Keratinocyte (primary cell): ENCODE data around the gene ANKS1A. TPM values are rescaled to one million over a fixed set of nuclear protein-coding genes. Genes with fewer than 3 reads are reported as not detected.

Experiments used
- DNase-seq: peaks from one replicate; pipeline ENCODE4 v3.0.0-alpha.2; 2011; ENCODE audit warnings: low read depth, missing footprints, low spot score
- FAIRE-seq: peaks from 2 replicates; lab custom pipeline; 2011; peaks lifted over from hg19 to GRCh38; lab: Jason Lieb, UNC
- H2AFZ ChIP-seq: 2 replicates; pipeline ENCODE4 v1.6.0; 2012; ENCODE audit warnings: low read length, control low read depth, inconsistent platforms; ENCODE audit not compliant: control insufficient read depth
- H3K27ac ChIP-seq: 2 replicates; pipeline ENCODE4 v1.5.1; 2011; ENCODE audit warnings: low read length; ENCODE audit not compliant: control insufficient read depth, insufficient read depth
- H3K27me3 ChIP-seq: 3 replicates; pipeline ENCODE4 v1.6.0; 2011; ENCODE audit warnings: low read length; ENCODE audit not compliant: control insufficient read depth, insufficient read depth; ENCODE audit errors: extremely low read depth
- H3K36me3 ChIP-seq, 2 experiments: 2 replicates in 1 of 2; 3 replicates in 1 of 2; pipeline ENCODE4 v1.5.1; 2011; ENCODE audit warnings: low read length in 2 of 2, mild to moderate bottlenecking in 1 of 2; ENCODE audit not compliant: control insufficient read depth in 2 of 2, insufficient read depth in 2 of 2; ENCODE audit errors: extremely low read depth in 1 of 2
- H3K4me1 ChIP-seq: 3 replicates; pipeline ENCODE4 v1.5.1; 2011; ENCODE audit warnings: low read length; ENCODE audit not compliant: control insufficient read depth, insufficient read depth; ENCODE audit errors: extremely low read depth
- H3K4me2 ChIP-seq: 3 replicates; pipeline ENCODE4 v1.6.0; 2011; ENCODE audit warnings: low read depth, low read length; ENCODE audit not compliant: control insufficient read depth, insufficient read depth; ENCODE audit errors: extremely low read depth
- H3K4me3 ChIP-seq, 3 experiments: fragments of 200-600 bp in 1 of 3; sonication (generic) in 1 of 3; 2 replicates in 2 of 3; 3 replicates in 1 of 3; pipeline ENCODE4 v1.5.1; 2011 to 2016; ENCODE audit warnings: low read length in 3 of 3, mild to moderate bottlenecking in 3 of 3, control low read depth in 2 of 3, inconsistent platforms in 1 of 3, low read depth in 1 of 3, mixed read lengths in 1 of 3, mixed run types in 1 of 3, moderate library complexity in 1 of 3; ENCODE audit not compliant: control insufficient read depth in 2 of 3, insufficient read depth in 2 of 3; ENCODE audit errors: extremely low read depth in 1 of 3
- H3K79me2 ChIP-seq: 2 replicates; pipeline ENCODE4 v1.6.0; 2012; ENCODE audit warnings: low read length; ENCODE audit not compliant: control insufficient read depth, insufficient read depth
- H3K9ac ChIP-seq: 3 replicates; pipeline ENCODE4 v1.6.0; 2011; ENCODE audit warnings: low read length; ENCODE audit not compliant: control insufficient read depth, insufficient read depth; ENCODE audit errors: extremely low read depth
- H3K9me1 ChIP-seq: 3 replicates; pipeline ENCODE4 v1.6.0; 2011; ENCODE audit warnings: low read length; ENCODE audit not compliant: control insufficient read depth, insufficient read depth; ENCODE audit errors: extremely low read depth
- H3K9me3 ChIP-seq: 2 replicates; pipeline ENCODE4 v1.5.1; 2012; ENCODE audit warnings: low read depth, low read length; ENCODE audit not compliant: control insufficient read depth
- H4K20me1 ChIP-seq: 3 replicates; pipeline ENCODE4 v1.6.0; 2011; ENCODE audit warnings: low read length; ENCODE audit not compliant: control insufficient read depth, insufficient read depth; ENCODE audit errors: extremely low read depth
- CTCF ChIP-seq, 3 experiments: IDR thresholded peaks in 1 of 3; conservative IDR thresholded peaks in 1 of 3; optimal IDR thresholded peaks in 1 of 3; 2 replicates in 2 of 3; 3 replicates in 1 of 3; pipeline versions ENCODE3 to v1.5.1; 2011; ENCODE audit warnings: low read length in 3 of 3, mild to moderate bottlenecking in 3 of 3, moderate library complexity in 2 of 3, control low read depth in 1 of 3, inconsistent platforms in 1 of 3; ENCODE audit not compliant: insufficient read depth in 2 of 3; ENCODE audit errors: extremely low read depth in 1 of 3
- EZH2 ChIP-seq: IDR thresholded peaks from one replicate; pipeline ENCODE4 v1.6.1; 2012; ENCODE audit warnings: inconsistent platforms, mild to moderate bottlenecking, low read length, moderate library complexity
- dilution Hi-C: fragments of 300-500 bp; cut with MboI; formaldehyde crosslinking; loops from one replicate; pipeline ENCODE4 v1.7.0; 2020; ENCODE audit warnings: low sequenced_read_pairs; ENCODE audit not compliant: extremely low pct_ligation_motif_present
- polyA plus RNA-seq, 5 experiments: library from polyadenylated mRNA; depleted of rRNA in 3 of 5; stranded (reverse) in 3 of 5; stranded (forward) in 1 of 5; unstranded in 1 of 5; fragments of >200 nt; gene quantifications; 1 replicate in 1 of 5; 2 replicates in 3 of 5; 3 replicates in 1 of 5; pipeline versions ENCODE4 v1.2.1 to v1.2.3, GENCODE V29; 2011 to 2012; ENCODE audit warnings: missing spikeins in 2 of 5, low read depth in 1 of 5, low replicate concordance in 1 of 5

ANKS1A gene
- polyA plus RNA-seq, 1 donor (not counting 4 experiments of a cell fraction or from before 2014, with no cell fraction given) = 8.6 TPM

GRCh38 chr6:35089935-35090505 is 201.0 kb downstream of the ANKS1A start:
- TF ChIP-seq EZH2 (no peak), CTCF (optimal IDR thresholded peaks at IDR 0.05 in 1 of 3, IDR thresholded peaks at IDR 0.05 in 1 of 3, conservative IDR thresholded peaks at IDR 0.05 in 1 of 3; ENCODE audit: extremely low read depth in 1 of 3, insufficient read depth in 2 of 3, low read length in 3 of 3) (no peak)
- DNase-seq = no peak

GRCh38 chr6:35090734-35091133 is 201.7 kb downstream of the ANKS1A start:
- no peak for FAIRE-seq
- H3K9me1 ChIP-seq = no peaks in the 10 kb centered on the region
- no peak overlapping the region for H3K4me2 ChIP-seq
- no peaks in the 10 kb centered on the region for H3K27me3 ChIP-seq
- H3K79me2 ChIP-seq = no peaks in the 10 kb centered on the region
- H4K20me1 ChIP-seq = peaks cover 3% of the 10 kb centered on the region
- no peak overlapping the region for H2AFZ ChIP-seq
- no peaks in the 10 kb centered on the region for H3K9me3 ChIP-seq
- H3K4me3 ChIP-seq = no peak overlapping the region
- no peak overlapping the region for H3K27ac ChIP-seq
- TF ChIP-seq CTCF (optimal IDR thresholded peaks at IDR 0.05 in 1 of 3, IDR thresholded peaks at IDR 0.05 in 1 of 3, conservative IDR thresholded peaks at IDR 0.05 in 1 of 3; ENCODE audit: extremely low read depth in 1 of 3, insufficient read depth in 2 of 3, low read length in 3 of 3) (no peak), EZH2 (no peak)
- no peaks in the 10 kb centered on the region for H3K4me1 ChIP-seq
- dilution Hi-C loops = no loop called here
- H3K36me3 ChIP-seq = peaks cover 11% of the 10 kb centered on the region in 2 experiments
- no peak overlapping the region for H3K9ac ChIP-seq
- DNase-seq = no peak

More at GRCh38 chr6:35089935-35090505, 201.0 kb downstream of the ANKS1A start:
- H3K79me2 ChIP-seq = no peaks in the 10 kb centered on the region
- H3K27me3 ChIP-seq = no peaks in the 10 kb centered on the region
- no peak overlapping the region for H3K4me3 ChIP-seq
- H3K9ac ChIP-seq = no peak overlapping the region
- dilution Hi-C loops = no loop called here
- peaks cover 3% of the 10 kb centered on the region for H4K20me1 ChIP-seq
- no peak overlapping the region for H3K4me2 ChIP-seq
- no peak for FAIRE-seq
- H2AFZ ChIP-seq = no peak overlapping the region
- H3K27ac ChIP-seq = no peak overlapping the region
- peaks cover 11 to 12% of the 10 kb centered on the region in 2 experiments for H3K36me3 ChIP-seq
- H3K4me1 ChIP-seq = no peaks in the 10 kb centered on the region
- H3K9me1 ChIP-seq = no peaks in the 10 kb centered on the region
- H3K9me3 ChIP-seq = no peaks in the 10 kb centered on the region
